ENCODE measurements around the gene AKAP5. TPM values are rescaled to one million over a fixed set of nuclear protein-coding genes. Genes with fewer than 3 reads are reported as not detected.
A peak's percentile ranks its signal among the peaks of the same experiment; 100 is the strongest.

AKAP5 gene
- polyA plus RNA-seq, 1 of the 3 experiments (the other 2 are of a cell fraction) = 0.28 TPM

DNA sequence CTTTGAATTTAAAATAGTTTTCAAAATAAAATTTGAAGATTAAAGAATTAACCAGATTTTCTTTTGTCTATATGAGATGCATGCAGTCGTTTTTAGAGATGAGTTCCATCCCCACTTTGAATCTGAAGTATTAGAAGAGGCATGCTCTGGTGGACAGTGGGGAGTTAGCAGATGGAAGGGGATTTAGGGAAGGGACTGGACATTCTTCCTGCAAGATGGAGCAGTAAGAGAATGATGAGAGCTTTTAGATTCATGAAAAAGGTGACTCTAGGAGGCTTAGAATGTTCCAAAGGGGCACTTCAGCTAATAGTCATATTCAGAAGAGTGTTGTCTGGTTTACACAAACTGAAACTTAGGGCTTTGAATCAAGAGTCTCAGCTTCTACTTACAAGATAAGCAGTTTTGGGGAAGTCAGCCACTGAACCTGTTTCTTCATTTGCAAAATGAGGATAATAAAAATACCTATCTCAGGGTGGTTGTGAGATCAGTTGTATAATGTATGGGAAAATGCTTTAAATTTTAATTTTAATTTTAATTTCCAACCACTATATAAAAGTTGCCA, 43.0 kb downstream of the AKAP5 start (continued):
- TF ChIP-seq, protein P1, sequence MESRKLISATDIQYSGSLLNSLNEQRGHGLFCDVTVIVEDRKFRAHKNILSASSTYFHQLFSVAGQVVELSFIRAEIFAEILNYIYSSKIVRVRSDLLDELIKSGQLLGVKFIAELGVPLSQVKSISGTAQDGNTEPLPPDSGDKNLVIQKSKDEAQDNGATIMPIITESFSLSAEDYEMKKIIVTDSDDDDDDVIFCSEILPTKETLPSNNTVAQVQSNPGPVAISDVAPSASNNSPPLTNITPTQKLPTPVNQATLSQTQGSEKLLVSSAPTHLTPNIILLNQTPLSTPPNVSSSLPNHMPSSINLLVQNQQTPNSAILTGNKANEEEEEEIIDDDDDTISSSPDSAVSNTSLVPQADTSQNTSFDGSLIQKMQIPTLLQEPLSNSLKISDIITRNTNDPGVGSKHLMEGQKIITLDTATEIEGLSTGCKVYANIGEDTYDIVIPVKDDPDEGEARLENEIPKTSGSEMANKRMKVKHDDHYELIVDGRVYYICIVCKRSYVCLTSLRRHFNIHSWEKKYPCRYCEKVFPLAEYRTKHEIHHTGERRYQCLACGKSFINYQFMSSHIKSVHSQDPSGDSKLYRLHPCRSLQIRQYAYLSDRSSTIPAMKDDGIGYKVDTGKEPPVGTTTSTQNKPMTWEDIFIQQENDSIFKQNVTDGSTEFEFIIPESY (IDR thresholded peaks at IDR 0.05; ENCODE audit: borderline replicate concordance, low read depth) = no peak

DNA sequence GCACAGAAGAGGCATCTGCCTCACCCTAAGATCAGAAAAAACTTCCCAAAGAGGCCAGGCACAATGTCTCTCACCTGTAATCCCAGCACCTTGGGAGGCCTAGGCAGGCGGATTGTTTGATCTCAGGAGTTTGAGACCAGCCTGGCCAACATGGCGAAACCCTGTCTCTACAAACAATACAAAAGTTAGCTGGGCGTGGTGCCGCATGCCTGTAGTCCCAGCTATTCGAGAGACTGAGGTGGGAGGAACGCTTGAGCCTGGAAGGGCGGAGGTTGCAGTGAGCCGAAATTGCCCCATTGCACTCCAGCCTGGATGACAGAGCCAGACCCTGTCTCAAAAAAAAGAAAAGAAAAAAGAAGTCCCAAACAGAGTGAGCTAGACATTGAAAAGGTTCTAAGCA, 43.7 kb downstream of the AKAP5 start:
- CTCF ChIA-PET = interaction anchor here (1.0 to 4.2 kb wide), 7 partner anchors 13 to 165 kb away, joined by 3 to 48 read pairs (median 7); no protein-coding TSS in a partner anchor
- peaks cover 82% of the 10 kb centered on the region for H4K20me1 ChIP-seq (ENCODE audit: insufficient read depth)
- H3K9me2 ChIP-seq = no peaks in the 10 kb centered on the region
- POLR2A ChIA-PET = no interaction called here
- no peak overlapping the region for H3K9ac ChIP-seq
- TF ChIP-seq, protein P2, sequence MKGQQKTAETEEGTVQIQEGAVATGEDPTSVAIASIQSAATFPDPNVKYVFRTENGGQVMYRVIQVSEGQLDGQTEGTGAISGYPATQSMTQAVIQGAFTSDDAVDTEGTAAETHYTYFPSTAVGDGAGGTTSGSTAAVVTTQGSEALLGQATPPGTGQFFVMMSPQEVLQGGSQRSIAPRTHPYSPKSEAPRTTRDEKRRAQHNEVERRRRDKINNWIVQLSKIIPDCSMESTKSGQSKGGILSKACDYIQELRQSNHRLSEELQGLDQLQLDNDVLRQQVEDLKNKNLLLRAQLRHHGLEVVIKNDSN (IDR thresholded peaks at IDR 0.05; ENCODE audit: borderline replicate concordance, low read depth) = no peak
- TF ChIP-seq, protein P1 (IDR thresholded peaks at IDR 0.05; ENCODE audit: borderline replicate concordance, low read depth) = no peak
- H3K4me3 ChIP-seq (ENCODE audit: low read depth in 2 of 2, low read length in 1 of 2) = no peak overlapping the region
- H2AFZ ChIP-seq (ENCODE audit: low read depth) = no peak overlapping the region
- 91% methylated on average over 8 of the region's 8 CpGs for WGBS (ENCODE audit: low lambda C conversion rate)
- peaks cover 13 to 25% of the 10 kb centered on the region in 2 experiments; a peak in 3 of 4 replicates for H3K4me1 ChIP-seq (ENCODE audit: control insufficient read depth in 1 of 2, insufficient read depth in 2 of 2, low read depth in 1 of 2, low read length in 1 of 2)
- H3K79me2 ChIP-seq (ENCODE audit: insufficient read depth) = peaks cover 98% of the 10 kb centered on the region
- peaks cover 5 to 13% of the 10 kb centered on the region in 2 experiments for H3K36me3 ChIP-seq (replicated peaks in 1 of 2; ENCODE audit: control insufficient read depth in 1 of 2, insufficient read depth in 2 of 2, low read length in 1 of 2)
- peaks cover 5% of the 10 kb centered on the region for H3F3A ChIP-seq (replicated peaks; ENCODE audit: insufficient read depth)
- H3K4me2 ChIP-seq = no peak overlapping the region
- no peak overlapping the region for H3K27ac ChIP-seq (ENCODE audit: low read depth in 2 of 2, low read length in 1 of 2)
- no peaks in the 10 kb centered on the region for H3K27me3 ChIP-seq (ENCODE audit: insufficient read depth)
- DNase-seq = no peak
- H3K9me3 ChIP-seq = no peaks in the 10 kb centered on the region

DNA sequence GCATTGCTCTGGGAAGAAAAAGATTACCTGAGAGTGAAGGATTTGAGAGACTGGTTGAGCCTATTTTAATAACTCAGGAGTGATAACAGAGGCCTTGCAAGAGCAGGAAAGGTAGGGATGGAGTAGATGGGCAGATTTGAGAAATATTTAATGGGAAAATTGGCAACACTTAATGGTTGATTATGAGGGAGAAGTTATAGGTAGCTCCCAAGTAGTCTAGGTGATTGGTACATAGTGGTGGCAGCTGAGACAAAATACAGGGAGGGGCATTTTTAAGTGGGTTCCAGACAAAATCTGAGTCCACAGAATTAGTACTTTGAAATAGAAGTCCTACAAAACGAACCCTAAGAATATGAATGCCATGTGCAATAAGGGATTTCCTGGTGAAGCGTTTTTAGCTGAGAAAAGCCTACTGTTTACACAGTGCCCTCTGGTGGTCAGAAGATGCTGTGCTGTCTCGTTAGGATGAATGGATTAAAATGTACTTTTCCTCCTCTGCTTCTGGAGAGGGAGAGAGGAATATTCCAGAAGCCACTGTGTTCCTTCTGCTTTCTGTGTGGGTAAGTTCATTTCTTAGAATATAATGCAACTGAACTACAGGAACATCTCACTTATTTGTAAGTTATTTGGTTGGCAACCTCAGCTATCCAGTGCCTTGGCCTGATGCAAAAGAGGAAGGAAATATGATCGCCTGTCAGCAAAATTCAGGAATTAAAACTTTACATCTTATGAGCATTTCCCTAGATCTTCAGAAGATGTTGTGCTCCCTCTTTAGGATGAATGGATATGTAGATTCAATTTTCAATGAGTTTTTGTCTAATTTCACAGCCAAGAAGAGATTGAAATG, 45.7 kb downstream of the AKAP5 start:
- CTCF ChIA-PET = interaction anchor here (0.6 to 4.2 kb wide), 42 partner anchors 8 to 381 kb away, joined by 3 to 48 read pairs (median 6); partner anchors contain the start of gene AKAP5
- peak; percentile 58 for DNase-seq
- POLR2A ChIA-PET = interaction anchor here (1.0 kb wide), 1 partner anchor 29 kb away, joined by 5 read pairs; the partner anchor contains the start of gene HSPA2
- TF ChIP-seq RAD21 (IDR thresholded peaks at IDR 0.05; ENCODE audit: low read length) (peak; percentile 72), CHD2 (IDR thresholded peaks at IDR 0.05; ENCODE audit: low read length, partially characterized antibody) (no peak), SMC3 (IDR thresholded peaks at IDR 0.05; ENCODE audit: low read depth, low read length) (peak; percentile 66), JUND (IDR thresholded peaks at IDR 0.05) (no peak), RFX5 (IDR thresholded peaks at IDR 0.05; ENCODE audit: low read length) (0 out of 2 replicates have a peak, but pooled peaks have one; percentile 25), YY1 (IDR thresholded peaks at IDR 0.05; ENCODE audit: low read depth) (no peak), FOXM1 (IDR thresholded peaks at IDR 0.05; ENCODE audit: low read depth) (no peak), MXI1 (IDR thresholded peaks at IDR 0.05; ENCODE audit: low read depth, low read length) (peak; percentile 79), EZH2phosphoT487 (IDR thresholded peaks at IDR 0.05; ENCODE audit: borderline replicate concordance, low read depth) (no peak), FOSL2 (IDR thresholded peaks at IDR 0.05; ENCODE audit: borderline replicate concordance, low read depth) (no peak), EP300 (IDR thresholded peaks at IDR 0.05; ENCODE audit: borderline replicate concordance in 1 of 2, low read depth in 1 of 2, low read length in 1 of 2) (no peak)
- TF ChIP-seq, protein P3, sequence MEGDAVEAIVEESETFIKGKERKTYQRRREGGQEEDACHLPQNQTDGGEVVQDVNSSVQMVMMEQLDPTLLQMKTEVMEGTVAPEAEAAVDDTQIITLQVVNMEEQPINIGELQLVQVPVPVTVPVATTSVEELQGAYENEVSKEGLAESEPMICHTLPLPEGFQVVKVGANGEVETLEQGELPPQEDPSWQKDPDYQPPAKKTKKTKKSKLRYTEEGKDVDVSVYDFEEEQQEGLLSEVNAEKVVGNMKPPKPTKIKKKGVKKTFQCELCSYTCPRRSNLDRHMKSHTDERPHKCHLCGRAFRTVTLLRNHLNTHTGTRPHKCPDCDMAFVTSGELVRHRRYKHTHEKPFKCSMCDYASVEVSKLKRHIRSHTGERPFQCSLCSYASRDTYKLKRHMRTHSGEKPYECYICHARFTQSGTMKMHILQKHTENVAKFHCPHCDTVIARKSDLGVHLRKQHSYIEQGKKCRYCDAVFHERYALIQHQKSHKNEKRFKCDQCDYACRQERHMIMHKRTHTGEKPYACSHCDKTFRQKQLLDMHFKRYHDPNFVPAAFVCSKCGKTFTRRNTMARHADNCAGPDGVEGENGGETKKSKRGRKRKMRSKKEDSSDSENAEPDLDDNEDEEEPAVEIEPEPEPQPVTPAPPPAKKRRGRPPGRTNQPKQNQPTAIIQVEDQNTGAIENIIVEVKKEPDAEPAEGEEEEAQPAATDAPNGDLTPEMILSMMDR (IDR thresholded peaks at IDR 0.05) = peak; percentile 94

More for the DNA sequence above, 45.7 kb downstream of the AKAP5 start:
- 26% methylated on average over 4 of the region's 4 CpGs for WGBS (ENCODE audit: low lambda C conversion rate)
- Histone ChIP-seq H3K79me2 (ENCODE audit: insufficient read depth) (peaks cover 100% of the 10 kb centered on the region), H3K9ac (no peak overlapping the region), H3K4me1 (ENCODE audit: control insufficient read depth in 1 of 2, insufficient read depth in 2 of 2, low read depth in 1 of 2, low read length in 1 of 2) (peaks cover 9 to 25% of the 10 kb centered on the region in 2 experiments; a peak in 3 of 4 replicates), H3K36me3 (replicated peaks in 1 of 2; ENCODE audit: control insufficient read depth in 1 of 2, insufficient read depth in 2 of 2, low read length in 1 of 2) (peaks cover 5 to 13% of the 10 kb centered on the region in 2 experiments), H3K9me3 (no peaks in the 10 kb centered on the region), H3K27ac (ENCODE audit: low read depth in 2 of 2, low read length in 1 of 2) (peak overlapping the region; percentile 10 to 53; a peak in 3 of 4 replicates), H3K4me3 (ENCODE audit: low read depth in 2 of 2, low read length in 1 of 2) (no peak overlapping the region; a peak in 1 of 4 replicates), H3K9me2 (no peaks in the 10 kb centered on the region), H3K4me2 (no peak overlapping the region), H3K27me3 (ENCODE audit: insufficient read depth) (no peaks in the 10 kb centered on the region), H3F3A (replicated peaks; ENCODE audit: insufficient read depth) (peaks cover 5% of the 10 kb centered on the region), H2AFZ (ENCODE audit: low read depth) (no peak overlapping the region), H4K20me1 (ENCODE audit: insufficient read depth) (peaks cover 92% of the 10 kb centered on the region)
